Effector CD8-positive, alpha-beta T cell (primary cell): Measurements from ENCODE around the gene TMPRSS9.

ENCODE experiments used
- DNase-seq: peaks from one replicate; lab custom pipeline; 2025; lab: John Stamatoyannopoulos, UW

Gene TMPRSS9

DNA sequence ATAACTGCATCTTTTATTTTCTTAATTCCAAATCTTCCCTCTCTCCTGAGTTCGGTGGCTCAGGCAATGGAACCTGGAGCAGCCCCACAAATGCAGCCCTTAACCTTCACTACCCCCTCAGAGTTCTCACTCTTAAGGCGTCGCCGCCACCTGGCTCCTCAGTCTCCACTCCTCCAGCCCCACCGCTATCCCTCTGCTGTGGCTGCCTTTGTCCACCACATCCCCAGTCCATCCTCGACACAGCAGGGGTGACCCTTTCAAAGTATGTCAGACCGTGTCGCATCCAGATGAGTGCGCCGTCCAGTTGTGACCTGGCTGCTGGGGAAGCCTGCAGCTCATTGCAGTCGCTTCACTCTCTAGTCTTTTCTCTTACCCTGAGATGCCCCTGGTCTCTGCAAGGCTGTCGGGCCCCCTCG, 30.6 kb upstream of the TMPRSS9 start:
- DNase-seq = no peak

DNA sequence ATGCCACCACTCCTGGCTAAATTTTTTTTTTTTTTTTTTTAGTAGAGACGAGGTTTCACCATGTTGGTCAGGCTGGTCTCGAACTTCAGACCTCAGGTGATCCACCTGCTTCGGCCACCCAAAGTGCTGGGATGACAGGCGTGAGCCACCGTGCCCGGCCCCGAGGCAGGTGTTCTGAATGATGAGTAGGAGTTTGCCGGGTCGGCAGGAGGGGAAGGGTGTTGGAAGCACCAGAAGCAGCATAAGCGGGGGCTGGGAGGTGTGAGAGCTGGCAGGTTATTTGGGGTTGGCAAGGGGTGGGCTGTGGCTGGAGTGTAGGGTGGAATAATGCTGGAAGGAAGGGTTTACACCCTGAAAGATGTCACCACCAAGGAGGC, 29.8 kb upstream of the TMPRSS9 start:
- DNase-seq = no peak

DNA sequence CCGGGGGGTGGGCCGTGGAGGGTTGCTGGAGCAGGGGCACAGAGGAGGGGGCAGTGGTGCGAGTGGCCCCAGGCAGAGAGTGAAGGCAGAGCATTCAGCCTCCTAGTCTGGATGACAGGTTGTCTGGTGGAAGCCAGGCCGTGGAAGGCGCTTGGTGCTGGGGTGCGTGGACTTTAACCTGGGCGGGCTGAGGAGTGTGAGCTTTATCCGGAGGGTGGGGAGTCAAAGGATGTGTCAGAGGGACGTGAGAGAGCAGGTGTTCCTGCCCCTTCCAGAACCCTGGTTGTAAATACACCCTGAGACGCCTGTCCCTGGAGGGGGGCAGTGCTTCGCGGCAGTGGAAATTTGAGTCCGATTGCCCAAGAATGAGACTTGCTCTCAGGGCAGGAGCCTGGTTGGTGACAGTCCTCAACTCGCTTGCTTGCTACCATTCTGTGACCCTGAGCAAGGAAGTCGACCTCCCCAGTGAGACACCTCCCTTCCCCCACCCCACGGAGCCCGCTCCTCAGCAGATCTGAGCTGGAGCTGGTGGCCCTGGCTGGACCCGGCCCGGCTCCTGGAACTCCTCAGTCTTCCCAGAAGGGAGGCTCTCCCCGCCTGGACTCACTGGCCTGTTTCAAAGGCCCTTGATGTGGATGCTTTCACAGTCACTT, 29.3 kb upstream of the TMPRSS9 start:
- DNase-seq = no peak

DNA sequence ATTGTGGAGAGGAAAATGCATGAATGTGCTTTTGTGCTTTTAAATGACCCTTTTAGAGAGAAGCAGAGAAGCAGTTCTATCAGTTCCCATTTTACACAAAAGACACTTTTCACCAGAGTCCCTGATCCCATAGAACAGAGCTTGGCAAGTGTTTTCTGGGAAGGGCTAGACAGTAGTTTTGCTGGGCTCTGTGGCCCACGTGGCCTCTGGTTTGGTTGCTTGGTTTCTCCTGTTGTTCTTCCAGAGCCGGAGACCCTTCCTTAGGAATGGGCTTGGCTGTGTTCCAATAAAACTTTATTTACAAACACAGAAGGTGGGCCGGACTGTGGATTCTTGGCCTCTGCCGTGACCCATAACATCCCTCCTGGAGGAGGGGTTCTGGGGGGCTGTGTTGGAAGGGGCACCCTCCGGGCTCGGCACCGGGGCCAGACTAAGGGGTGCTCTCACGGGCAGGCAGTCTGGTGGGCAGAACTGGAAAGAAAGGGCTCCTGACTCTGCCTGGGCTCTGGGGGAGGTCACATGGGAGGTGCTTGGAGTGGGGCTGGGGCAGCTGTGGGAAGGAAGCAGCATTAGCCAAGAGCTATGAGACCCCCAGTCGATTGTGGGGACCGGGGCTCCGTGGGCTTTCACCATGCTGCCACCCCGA, 28.3 kb upstream of the TMPRSS9 start:
- DNase-seq = no peak

DNA sequence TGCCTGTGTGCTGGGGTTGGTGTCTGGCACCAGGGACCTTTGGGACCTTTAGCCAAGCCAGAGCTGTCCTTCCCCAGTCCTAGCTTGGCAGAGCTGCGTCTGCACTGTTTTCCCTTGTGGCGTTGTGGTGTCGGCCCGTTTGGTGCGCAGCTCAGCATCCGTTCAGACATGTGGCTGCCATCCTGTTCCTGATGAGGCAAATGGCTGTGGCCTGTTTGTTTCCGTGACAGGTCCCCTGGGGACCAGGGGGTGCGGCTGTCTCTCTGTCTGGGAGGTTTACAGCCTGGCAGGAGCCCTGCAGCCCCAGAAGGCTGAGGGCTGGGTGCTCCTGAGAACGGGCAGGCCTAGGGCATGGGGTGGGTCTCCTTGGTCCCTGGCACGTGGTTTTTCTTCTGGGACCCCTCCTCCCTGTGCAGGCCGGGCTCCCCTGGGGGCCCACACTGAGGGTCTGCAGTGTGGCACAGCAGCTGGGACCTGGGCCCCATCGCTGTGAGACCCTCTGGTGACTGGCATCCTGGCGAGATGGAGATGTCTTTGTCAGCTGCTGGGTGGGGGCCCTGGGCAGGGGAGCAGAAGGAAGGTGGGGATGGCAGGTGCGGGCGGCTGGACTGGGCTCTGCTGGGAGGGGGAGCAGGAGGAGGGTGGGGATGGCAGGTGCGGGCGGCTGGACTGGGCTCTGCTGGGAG, 27.6 kb upstream of the TMPRSS9 start:
- peak; percentile 31 for DNase-seq

DNA sequence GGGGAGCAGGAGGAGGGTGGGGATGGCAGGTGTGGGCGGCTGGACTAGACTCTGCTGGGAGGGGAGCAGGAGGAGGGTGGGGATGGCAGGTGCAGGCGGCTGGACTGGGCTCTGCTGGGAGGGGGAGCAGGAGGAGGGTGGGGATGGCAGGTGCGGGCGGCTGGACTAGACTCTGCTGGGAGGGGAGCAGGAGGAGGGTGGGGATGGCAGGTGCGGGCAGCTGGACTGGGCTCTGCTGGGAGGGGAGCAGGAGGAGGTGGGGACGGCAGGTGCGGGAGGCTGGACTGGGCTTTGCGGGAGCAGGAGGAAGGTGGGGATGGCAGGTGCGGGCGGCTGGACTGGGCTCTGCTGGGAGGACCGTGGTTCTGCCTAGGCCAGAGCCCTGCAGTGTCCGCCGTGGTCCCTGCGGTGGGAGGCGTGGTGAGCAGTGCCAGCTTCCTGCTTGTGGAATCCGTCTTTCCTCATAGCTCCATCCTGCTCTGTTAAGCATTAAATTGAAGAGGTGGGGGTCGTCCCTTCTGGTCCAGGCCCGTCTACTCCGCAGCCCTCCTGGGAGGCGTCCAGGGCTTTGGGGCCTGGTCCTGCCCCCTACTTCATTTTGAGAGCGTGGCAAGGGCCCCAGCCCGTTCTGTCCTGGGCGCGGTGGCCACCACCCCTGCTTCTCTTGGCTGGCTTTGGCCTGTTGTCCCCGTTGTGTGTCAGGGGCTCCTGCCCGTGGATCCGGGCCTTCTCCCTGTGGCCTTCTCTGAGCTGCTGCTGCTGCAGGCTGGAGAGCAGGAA, 26.8 kb upstream of the TMPRSS9 start:
- no peak for DNase-seq

DNA sequence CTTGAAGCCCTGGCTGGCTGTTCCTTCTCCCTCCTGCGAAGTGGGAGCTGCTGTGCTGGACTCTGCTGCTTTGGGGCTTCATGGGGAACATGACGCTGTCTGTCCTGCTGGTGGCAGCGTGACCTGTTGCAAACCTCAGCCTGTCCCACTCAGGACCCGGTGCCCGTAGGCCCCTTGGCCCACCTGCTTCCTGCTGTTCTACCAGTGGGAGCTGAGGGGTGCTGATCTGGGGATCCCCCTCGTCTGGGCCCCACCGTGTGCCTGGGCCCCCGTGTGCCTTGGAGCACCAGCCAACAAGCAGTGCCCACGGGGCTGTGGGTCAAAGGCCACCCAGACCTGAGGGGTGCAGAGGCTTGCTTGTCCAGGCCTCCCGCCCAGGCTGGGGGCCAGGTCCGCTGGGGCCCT, 26.3 kb upstream of the TMPRSS9 start:
- DNase-seq = no peak

DNA sequence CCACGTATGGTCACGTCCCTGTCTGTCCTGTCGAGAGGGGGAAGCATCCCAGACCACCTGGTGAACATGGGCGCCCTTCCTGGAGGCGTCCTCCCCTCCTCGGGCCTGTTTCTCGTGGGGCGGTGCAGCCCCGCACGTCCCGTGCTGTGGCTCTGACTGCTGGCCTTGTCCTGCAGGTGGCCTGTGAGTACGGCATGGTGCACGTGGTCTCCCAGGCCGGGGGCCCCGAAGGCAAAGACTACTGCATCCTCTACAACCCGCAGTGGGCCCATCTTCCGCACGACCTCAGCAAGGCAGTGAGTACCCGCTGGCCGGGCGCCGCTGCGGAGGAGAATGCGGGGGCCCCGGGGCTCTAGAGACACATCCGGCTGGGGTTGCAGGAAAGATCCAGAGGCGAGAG, 25.6 kb upstream of the TMPRSS9 start:
- no peak for DNase-seq

DNA sequence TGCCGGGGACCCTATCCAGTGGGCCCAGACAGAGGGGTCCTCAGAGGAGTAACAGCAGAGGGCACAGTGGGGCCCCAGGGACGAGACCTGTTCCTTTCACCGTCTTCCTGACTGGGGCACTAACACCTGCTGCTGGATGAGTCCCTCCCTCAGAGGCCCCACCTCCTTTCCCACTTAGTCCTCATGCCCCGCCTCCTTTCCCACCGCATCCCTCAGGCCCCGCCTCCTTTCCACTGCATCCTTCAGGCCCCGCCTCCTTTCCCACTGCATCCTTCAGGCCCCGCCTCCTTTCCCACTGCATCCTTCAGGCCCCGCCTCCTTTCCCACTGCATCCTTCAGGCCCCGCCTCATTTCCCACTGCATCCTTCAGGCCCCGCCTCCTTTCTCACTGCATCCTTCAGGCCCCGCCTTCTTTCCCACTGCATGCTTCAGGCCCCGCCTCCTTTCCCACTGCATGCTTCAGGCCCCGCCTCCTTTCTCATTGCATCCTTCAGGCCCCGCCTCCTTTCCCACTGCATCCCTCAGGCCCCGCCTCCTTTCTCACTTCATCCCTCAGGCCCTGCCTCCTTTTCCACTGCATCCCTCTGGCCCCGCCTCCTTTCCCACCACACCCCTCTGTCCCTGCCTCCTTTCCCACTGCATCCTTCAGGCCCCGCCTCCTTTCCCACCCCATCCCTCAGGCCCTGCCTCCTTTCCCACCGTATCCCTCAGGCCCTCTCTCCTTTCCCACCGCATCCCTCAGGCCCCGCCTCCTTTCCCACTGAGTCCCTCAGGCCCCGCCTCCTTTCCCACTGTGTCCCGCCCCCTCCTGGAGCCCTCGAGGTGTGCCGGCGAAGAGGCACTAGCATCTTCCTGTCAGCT, 24.8 kb upstream of the TMPRSS9 start:
- DNase-seq = peak; percentile 18

DNA sequence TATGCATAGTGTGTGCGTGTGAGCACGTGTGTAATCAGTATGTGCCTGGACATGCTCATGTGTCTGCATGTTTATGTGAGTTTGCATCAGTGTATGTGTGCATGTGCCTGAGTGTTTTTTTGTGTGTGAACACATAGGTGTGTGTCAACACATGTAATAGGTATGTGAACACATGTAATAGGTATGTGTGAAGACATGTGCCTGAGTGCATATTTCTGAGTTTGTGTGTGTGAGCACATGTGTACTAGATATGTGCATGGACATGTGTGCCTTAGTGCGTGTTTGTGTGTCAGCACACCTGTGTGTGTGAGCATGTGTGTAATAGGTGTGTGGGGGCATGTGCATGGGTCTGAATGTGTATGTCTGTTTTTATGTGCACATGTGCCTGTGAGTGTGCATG, 24.2 kb upstream of the TMPRSS9 start:
- DNase-seq = no peak

DNA sequence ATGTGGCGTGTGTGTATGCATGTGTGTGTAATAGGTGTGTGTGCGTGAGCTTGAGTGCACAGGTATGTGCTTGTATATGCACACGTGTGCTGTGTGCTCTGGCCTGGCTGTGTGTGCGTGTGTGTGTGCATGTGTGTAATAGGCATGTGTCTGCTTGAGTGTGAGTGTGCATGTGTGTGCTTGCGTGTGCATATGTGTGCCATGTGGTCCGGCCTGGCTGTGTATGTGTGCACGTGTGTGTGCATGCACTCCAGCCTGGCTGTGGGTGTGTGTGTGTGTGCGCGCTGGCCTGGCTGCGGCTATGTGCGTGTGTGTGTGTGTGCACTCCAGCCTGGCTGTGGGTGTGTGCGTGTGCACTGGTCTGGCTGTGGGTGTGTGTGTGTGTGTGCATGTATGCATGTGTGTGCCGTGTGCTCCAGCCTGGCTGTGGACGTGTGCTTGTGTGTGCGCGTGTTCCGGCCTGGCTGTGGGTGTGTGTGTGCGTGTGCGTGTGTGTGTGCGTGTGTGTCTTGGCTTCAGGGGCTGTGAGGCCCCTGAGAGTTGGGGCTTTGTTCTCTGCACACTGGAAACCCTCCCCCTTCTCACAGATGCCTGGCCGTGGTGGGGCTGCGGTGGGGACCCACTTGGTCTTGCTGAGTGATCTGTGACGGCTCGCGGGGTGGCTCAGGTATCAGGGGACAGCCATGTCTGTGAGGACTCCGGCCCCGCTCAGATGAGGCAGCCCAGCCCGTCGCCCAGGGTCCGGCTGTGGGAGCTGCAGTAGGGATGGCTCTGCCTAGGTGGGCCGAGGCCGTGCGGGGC, 23.3 kb upstream of the TMPRSS9 start:
- DNase-seq = no peak

DNA sequence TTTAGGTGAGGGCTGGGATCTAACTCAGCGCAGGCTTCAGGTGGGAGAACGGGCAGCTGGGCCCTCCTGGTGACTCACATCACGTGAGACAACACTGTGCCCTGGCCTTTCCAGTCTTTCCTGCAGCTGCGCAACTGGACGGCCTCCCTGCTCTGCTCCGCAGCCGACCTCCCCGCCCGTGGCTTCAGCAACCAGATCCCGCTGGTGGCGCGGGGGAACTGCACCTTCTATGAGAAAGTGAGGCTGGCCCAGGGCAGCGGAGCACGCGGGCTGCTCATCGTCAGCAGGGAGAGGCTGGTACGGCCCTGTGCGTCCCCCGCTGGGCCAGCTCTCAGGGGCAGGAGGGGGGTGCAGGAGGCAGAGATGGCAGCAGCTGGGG, 22.7 kb upstream of the TMPRSS9 start:
- DNase-seq = no peak

DNA sequence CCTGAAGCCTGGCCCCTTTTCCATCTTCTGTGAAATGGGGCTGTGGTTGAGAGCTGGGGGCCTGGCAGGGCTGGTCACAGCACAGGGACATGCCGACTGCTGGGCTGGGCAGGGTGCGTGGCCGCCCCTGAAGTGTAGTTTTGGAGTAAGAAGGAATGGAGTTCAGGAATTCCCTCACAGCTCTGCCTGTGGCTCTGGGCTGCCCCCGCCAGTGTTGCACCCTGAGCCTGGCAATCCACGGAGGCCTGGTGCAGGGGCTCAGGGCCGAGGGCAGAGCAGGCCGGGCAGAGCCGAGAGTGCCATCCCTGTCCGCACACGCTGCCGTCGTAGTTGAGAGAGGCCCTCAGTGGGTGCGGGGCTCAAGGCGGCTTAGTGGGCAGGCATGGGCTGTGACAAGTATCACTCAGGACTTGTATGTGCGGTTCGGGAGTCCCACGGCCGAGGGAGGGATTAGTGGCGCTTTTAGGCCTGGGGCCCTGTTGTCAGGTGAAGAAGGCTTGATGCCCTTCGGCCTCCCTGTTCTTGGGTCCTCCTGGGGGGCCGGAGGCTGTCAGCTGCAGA, 21.9 kb upstream of the TMPRSS9 start:
- no peak for DNase-seq

DNA sequence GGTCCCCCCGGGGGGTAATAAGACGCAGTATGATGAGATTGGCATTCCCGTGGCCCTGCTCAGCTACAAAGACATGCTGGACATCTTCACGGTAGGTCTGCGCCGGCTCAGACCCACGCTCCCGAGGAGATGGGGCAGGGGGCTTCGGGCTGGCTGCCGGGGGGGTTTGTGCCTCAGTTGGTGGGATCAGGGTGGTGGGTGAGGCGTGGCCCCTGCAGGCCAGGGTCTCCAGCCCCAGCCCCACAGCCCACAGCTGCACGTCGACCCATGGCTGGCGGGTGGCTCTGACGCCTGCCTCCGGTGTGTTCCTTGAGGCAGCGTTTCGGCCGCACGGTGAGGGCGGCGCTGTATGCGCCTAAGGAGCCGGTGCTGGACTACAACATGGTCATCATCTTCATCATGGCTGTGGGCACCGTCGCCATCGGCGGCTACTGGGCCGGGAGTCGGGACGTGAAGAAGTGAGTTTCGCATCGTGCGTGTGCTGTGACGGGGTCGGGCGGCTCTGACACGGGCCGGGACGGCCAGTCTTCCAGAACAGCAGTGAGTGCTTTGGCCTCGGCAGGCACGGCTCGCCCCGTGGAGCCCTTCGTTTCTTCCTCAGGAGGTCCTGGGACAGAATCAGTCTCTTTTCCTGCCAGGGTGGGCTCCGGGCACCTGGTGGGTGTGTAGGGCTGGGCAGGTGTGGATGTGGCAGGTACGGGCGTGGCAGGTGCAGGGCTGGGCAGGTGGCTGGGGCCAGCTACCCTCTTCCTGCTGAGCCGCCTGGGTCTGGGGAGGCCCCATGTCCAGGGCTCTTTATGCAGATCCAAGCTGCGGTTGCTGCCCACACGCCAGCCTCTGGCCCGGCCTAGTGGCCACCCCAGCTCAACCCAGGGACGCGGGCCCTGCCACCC, 21.1 kb upstream of the TMPRSS9 start:
- no peak for DNase-seq

DNA sequence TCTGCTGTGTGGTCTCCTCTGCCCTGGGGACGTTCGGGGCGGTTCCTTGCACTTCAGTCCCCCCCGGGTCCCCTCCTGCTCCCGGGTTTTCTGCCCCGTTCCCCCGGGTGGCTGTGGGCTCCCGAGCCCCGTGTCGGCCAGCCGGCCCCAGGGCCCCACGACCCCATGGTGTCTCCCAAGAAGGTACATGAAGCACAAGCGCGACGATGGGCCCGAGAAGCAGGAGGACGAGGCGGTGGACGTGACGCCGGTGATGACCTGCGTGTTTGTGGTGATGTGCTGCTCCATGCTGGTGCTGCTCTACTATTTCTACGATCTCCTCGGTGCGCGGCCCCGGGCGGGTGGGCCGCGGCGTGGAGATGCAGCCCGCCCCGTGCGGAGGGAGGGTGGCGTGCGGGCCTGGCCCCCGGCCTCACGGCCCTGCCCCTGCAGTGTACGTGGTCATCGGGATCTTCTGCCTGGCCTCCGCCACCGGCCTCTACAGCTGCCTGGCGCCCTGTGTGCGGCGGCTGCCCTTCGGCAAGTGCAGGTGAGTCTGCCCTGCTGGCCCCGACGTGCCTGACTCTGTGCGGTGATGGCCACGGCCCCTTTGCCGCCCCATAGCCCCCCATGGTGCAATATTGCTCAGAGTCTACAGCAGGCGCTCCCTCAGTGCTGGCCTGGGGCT, 20.3 kb upstream of the TMPRSS9 start:
- no peak for DNase-seq

DNA sequence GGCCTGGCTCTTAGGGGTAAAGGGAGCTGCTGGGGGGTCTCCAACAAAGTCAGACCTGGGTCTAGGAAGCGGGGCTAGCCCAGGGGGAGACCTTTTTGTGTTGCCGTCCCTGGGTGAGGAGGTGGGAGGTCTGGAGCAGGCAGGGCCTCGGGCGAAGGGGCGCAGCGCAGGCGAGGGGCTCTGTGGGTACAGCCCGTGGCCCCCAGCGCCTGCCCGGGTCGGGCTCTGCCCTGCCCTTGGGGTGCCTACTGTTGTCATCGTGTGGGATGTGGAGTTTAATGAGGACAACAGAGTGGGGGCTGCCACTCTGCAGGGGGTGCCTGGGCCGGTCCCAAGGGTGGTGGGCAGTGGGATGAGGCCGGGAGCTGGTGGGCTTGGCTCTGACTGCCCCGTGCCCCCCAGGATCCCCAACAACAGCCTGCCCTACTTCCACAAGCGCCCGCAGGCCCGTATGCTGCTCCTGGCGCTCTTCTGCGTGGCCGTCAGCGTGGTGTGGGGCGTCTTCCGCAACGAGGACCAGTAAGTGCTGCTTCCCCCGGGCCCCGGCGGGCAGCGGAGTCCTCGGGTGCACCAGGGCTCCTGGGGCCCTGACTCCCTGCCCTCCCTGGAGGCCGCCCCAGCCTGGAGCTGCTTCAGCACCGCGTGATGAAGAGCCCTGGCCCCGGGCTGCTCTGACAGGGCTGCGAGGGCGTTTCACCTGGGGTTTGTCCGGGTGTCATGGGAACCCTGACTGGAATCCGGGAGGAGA, 19.4 kb upstream of the TMPRSS9 start:
- DNase-seq = no peak

DNA sequence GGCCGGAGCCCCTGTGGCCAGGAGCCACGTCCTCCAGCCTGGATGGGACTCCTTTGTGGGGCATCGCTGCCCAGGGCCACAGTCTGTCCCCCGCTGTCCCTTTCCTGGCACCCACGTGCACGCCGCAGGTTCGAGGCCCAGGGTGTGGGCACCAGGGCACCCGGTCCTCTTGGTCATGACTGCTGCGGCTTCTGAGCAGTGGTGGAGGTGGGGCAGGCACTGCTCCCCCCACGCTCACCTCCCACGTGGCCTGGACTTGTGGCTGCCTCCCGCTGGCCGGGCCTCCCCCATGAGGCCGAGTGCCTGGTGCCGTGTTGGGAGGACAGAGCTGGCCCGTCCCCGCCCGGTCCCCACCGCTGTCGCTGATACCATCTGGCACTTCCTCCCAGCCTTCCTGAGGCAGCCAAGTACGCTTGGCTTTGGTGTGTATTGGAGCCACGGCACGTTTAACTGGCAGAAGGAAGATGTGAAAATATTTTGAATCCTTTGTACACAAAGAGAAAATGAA, 18.8 kb upstream of the TMPRSS9 start:
- no peak for DNase-seq

DNA sequence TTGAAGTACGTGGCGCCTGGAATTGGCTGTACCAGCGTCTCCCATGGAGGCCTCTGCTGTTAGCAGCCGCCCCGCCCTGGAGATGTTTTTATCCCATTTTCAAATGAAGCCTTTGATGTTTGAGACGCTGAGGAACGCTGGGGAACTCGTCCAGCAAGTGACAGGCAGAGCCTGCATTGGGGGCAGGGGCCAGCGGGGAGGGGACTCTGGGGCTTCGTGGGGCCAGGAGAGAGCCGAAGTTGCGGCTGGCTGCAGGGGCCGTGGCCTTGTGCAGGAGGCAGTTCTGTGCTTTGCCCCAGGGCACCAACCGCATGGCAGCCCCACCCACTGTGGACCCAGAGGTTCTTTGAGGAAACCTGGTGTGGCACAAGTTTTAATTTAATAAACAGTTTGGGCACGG, 18.1 kb upstream of the TMPRSS9 start:
- no peak for DNase-seq
